ENCODE measurements around the gene LRP8. TPM values are rescaled to one million over a fixed set of nuclear protein-coding genes. Genes with fewer than 3 reads are reported as not detected.

The LRP8 gene
- total and polyA plus RNA-seq, 2 of the 13 experiments (the other 11 are each of a cell fraction or from before 2014, with no cell fraction given): 17.3 to 17.4 TPM

- Histone ChIP-seq H4K20me1 (ENCODE audit: insufficient read depth, low read length) (0 out of 2 replicates have a peak, but pooled peaks cover 3% of the 10 kb centered on the region), H3K9ac (ENCODE audit: insufficient read depth, low read depth, low read length) (no peak overlapping the region), H3K27me3 (ENCODE audit: control insufficient read depth in 1 of 2, insufficient read depth in 2 of 2, low read length in 2 of 2) (no peaks in the 10 kb centered on the region; a peak in 1 of 5 replicates), H3K36me3 (replicated peaks in 1 of 2; ENCODE audit: control insufficient read depth in 1 of 2, insufficient read depth in 2 of 2, low read length in 2 of 2) (0 out of 5 replicates have a peak, but pooled peaks cover 0 to 5% of the 10 kb centered on the region in 2 experiments), H3K4me1 (ENCODE audit: insufficient read depth, low read length) (peaks cover 35% of the 10 kb centered on the region), H3K9me3 (ENCODE audit: low read length) (no peaks in the 10 kb centered on the region), H3K79me2 (ENCODE audit: insufficient read depth, low read length) (no peaks in the 10 kb centered on the region), H3K27ac (ENCODE audit: extremely low read length, insufficient read depth, low read length) (no peak overlapping the region), H3K4me2 (ENCODE audit: low read depth, low read length) (no peak overlapping the region), H2AFZ (ENCODE audit: low read length) (no peak overlapping the region), H3K4me3 (replicated peaks in 1 of 3; ENCODE audit: insufficient read depth in 1 of 3, low read depth in 2 of 3, low read length in 3 of 3) (no peak overlapping the region)
- ChIA-PET POLR2A (no interaction called here), CTCF (ENCODE audit: low intra/inter-chr PET ratio, low total read pairs) (no interaction called here)
- FAIRE-seq: no peak
- no peak for ATAC-seq
- no peak for TF ChIP-seq ZNF331 (CRISPR knock-in tag; IDR thresholded peaks at IDR 0.05)
- no peak for TF ChIP-seq SAP130 (CRISPR knock-in tag; IDR thresholded peaks at IDR 0.05; ENCODE audit: low read depth)
- no peak for TF ChIP-seq ZNF263 (CRISPR knock-in tag; IDR thresholded peaks at IDR 0.05)
- peak; percentile 47; the same call in 1 of the 2 replicates for TF ChIP-seq ZBTB38 (CRISPR knock-in tag; IDR thresholded peaks at IDR 0.05)
- TF ChIP-seq TRIM22 (IDR thresholded peaks at IDR 0.05): no peak
- peak; percentile 80; the same call in 1 of the 2 replicates for TF ChIP-seq ZBTB33 (CRISPR knock-in tag; IDR thresholded peaks at IDR 0.05)
- TF ChIP-seq GTF2F1 (IDR thresholded peaks at IDR 0.05; ENCODE audit: low read length): no peak
- no peak for TF ChIP-seq PHB2 (IDR thresholded peaks at IDR 0.05; ENCODE audit: partially characterized antibody)
- no peak for TF ChIP-seq SALL1 (CRISPR knock-in tag; IDR thresholded peaks at IDR 0.05)
- no peak for TF ChIP-seq HOXA5 (CRISPR knock-in tag; IDR thresholded peaks at IDR 0.05)
- TF ChIP-seq ZNF713 (CRISPR knock-in tag; IDR thresholded peaks at IDR 0.05): no peak
- 83% methylated on average over 9 of the region's 17 CpGs for WGBS (ENCODE audit: low lambda C conversion rate)
- no peak for DNase-seq (ENCODE audit: low spot score)
- intact Hi-C loops (cut with micrococcal nuclease; ENCODE audit: unreplicated experiment) (no loop called here), in situ Hi-C loops (cut with HindIII; ENCODE audit: extremely low pct_ligation_motif_present, low pct_unique_long_range_greater_than_20kb) (no loop called here)
- no TSS peak for BruUV-seq (replicated peaks)
Observed at GRCh38 chr1:53297195-53297594, 30.7 kb downstream of the LRP8 start.
